HTR-8/SVneo (cell line): ENCODE measurements around the gene SGTA.

Experiments
- DNase-seq: peaks from one replicate; pipeline ENCODE4 v3.0.0; 2011; ENCODE audit warnings: low spot score, mixed read lengths; ENCODE audit not compliant: insufficient read length
- FAIRE-seq: peaks from 2 replicates; lab custom pipeline; 2011; peaks lifted over from hg19 to GRCh38; lab: Jason Lieb, UNC

Gene SGTA

GRCh38 chr19:2758601-2759313 is 24.3 kb downstream of the SGTA start:
- no peak for FAIRE-seq
- DNase-seq, result no peak

GRCh38 chr19:2756921-2757881 is 25.9 kb downstream of the SGTA start:
- FAIRE-seq, result no peak
- DNase-seq, result no peak

- FAIRE-seq (no peak), DNase-seq (no peak)
These were observed 26.6 kb downstream of the SGTA start for GRCh38 chr19:2756477-2756876.

GRCh38 chr19:2755811-2756210 is 27.3 kb downstream of the SGTA start:
- FAIRE-seq (no peak), DNase-seq (no peak)

- DNase-seq (no peak), FAIRE-seq (no peak)
These were observed 27.7 kb downstream of the SGTA start for GRCh38 chr19:2755448-2755705.

- DNase-seq, result no peak
- no peak for FAIRE-seq
These were observed 28.2 kb downstream of the SGTA start for GRCh38 chr19:2754659-2755447.

GRCh38 chr19:2751438-2751830 is 31.6 kb downstream of the SGTA start:
- FAIRE-seq, result no peak
- no peak for DNase-seq

GRCh38 chr19:2750808-2751437 is 32.1 kb downstream of the SGTA start:
- FAIRE-seq (no peak), DNase-seq (no peak)

- DNase-seq (no peak), FAIRE-seq (no peak)
These were observed 35.7 kb downstream of the SGTA start for GRCh38 chr19:2747349-2747748.

- no peak for FAIRE-seq
These were observed 39.0 kb downstream of the SGTA start for GRCh38 chr19:2744113-2744512.

GRCh38 chr19:2743099-2743498 is 40.0 kb downstream of the SGTA start:
- DNase-seq, result no peak
- no peak for FAIRE-seq

More at GRCh38 chr19:2744113-2744512, 39.0 kb downstream of the SGTA start:
- DNase-seq, result no peak

- FAIRE-seq (no peak), DNase-seq (no peak)
These were observed 42.8 kb downstream of the SGTA start for GRCh38 chr19:2740314-2740656.

GRCh38 chr19:2739602-2740313 is 43.3 kb downstream of the SGTA start, which contains the start of gene SLC39A3:
Gene SLC39A3 (minus strand): TSS chr19:2740017. CDS start chr19:2737257, 2,760 bp downstream.
- peak; percentile 99 for DNase-seq
- peak; percentile 69 for FAIRE-seq

- no peak for FAIRE-seq
- no peak for DNase-seq
These were observed 46.4 kb downstream of the SGTA start for GRCh38 chr19:2736550-2737190.

GRCh38 chr19:2735374-2735773 is 47.7 kb downstream of the SGTA start:
- no peak for DNase-seq
- FAIRE-seq, result no peak

GRCh38 chr19:2734589-2735288 is 48.3 kb downstream of the SGTA start:
- no peak for DNase-seq
- FAIRE-seq, result no peak

- FAIRE-seq, result no peak
- DNase-seq, result no peak
These were observed 49.0 kb downstream of the SGTA start for GRCh38 chr19:2733930-2734588.

- no peak for FAIRE-seq
- no peak for DNase-seq
These were observed 50.2 kb downstream of the SGTA start for GRCh38 chr19:2732883-2733282.
